Measurements from ENCODE around the gene DKK3. TPM values are rescaled to one million over a fixed set of nuclear protein-coding genes. Genes with fewer than 3 reads are reported as not detected.

DKK3 gene
- total and polyA plus RNA-seq, 7 donors: 2.8 to 10.5 (median 4.1) TPM

- TF ChIP-seq CTCF (IDR thresholded peaks at IDR 0.05): no peak
- H3K27ac ChIP-seq: no peak overlapping the region
- 74 to 79% (median 76%) methylated on average over 5 of the region's 5 CpGs for WGBS, 3 donors
Measured at GRCh38 chr11:12046636-12047236, 38.3 kb upstream of the DKK3 start.

GRCh38 chr11:12045914-12046635 is 37.6 kb upstream of the DKK3 start:
- no peak for TF ChIP-seq CTCF (IDR thresholded peaks at IDR 0.05)
- DNase-seq: no peak
- no peak for ATAC-seq
- no peaks in the 10 kb centered on the region for H3K27me3 ChIP-seq (ENCODE audit: insufficient read depth in 3 of 3, low read length in 2 of 3)
- no peaks in the 10 kb centered on the region for H3K36me3 ChIP-seq (ENCODE audit: insufficient read depth in 1 of 2, low read depth in 1 of 2)
- H3K27ac ChIP-seq: no peak overlapping the region
- WGBS, 3 donors: 83 to 93% (median 87%) methylated on average over 7 of the region's 7 CpGs
- intact Hi-C loops (cut with DNase I): loop anchor here (2.0 to 5.0 kb wide), 3 partner anchors 189 to 249 kb away; no protein-coding TSS in a partner anchor
- H3K9me3 ChIP-seq: no peaks in the 10 kb centered on the region
- H3K4me3 ChIP-seq: no peak overlapping the region
- H3K4me1 ChIP-seq: peaks cover 21% of the 10 kb centered on the region

More at GRCh38 chr11:12046636-12047236, 38.3 kb upstream of the DKK3 start:
- DNase-seq: no peak
- peaks cover 21% of the 10 kb centered on the region for H3K4me1 ChIP-seq
- ATAC-seq: no peak
- intact Hi-C loops (cut with DNase I): loop anchor here (1.0 to 5.0 kb wide), 5 partner anchors 188 to 249 kb away; no protein-coding TSS in a partner anchor
- H3K9me3 ChIP-seq: no peaks in the 10 kb centered on the region
- no peaks in the 10 kb centered on the region for H3K27me3 ChIP-seq (ENCODE audit: insufficient read depth in 3 of 3, low read length in 2 of 3)
- no peaks in the 10 kb centered on the region for H3K36me3 ChIP-seq (ENCODE audit: insufficient read depth in 1 of 2, low read depth in 1 of 2)
- no peak overlapping the region for H3K4me3 ChIP-seq

- intact Hi-C loops (cut with DNase I): loop anchor here (1.0 to 5.0 kb wide), 4 partner anchors 112 to 342 kb away; no protein-coding TSS in a partner anchor
- DNase-seq: no peak
- peak in 3 of 4 donors; percentile 1 to 9 (median 7) for ATAC-seq
- Histone ChIP-seq H3K9me3 (no peaks in the 10 kb centered on the region), H3K36me3 (ENCODE audit: insufficient read depth in 1 of 2, low read depth in 1 of 2) (no peaks in the 10 kb centered on the region), H3K4me1 (peaks cover 14% of the 10 kb centered on the region), H3K27ac (peak overlapping the region; percentile 62), H3K4me3 (no peak overlapping the region), H3K27me3 (ENCODE audit: insufficient read depth in 3 of 3, low read length in 2 of 3) (no peaks in the 10 kb centered on the region)
- WGBS, 3 donors: 87 to 91% (median 87%) methylated on average over 8 of the region's 8 CpGs
- no peak for TF ChIP-seq CTCF (IDR thresholded peaks at IDR 0.05)
Measured at GRCh38 chr11:12044799-12045198, 36.4 kb upstream of the DKK3 start.

- H3K4me3 ChIP-seq: peak overlapping the region; percentile 5
Measured at GRCh38 chr11:12043959-12044791, 35.7 kb upstream of the DKK3 start.

More at GRCh38 chr11:12043959-12044791, 35.7 kb upstream of the DKK3 start:
- intact Hi-C loops (cut with DNase I): loop anchor here (1.0 to 5.0 kb wide), 4 partner anchors 112 to 342 kb away; no protein-coding TSS in a partner anchor
- DNase-seq (peak; percentile 88 to 90), ATAC-seq (peak; percentile 81 to 89 (median 86))
- H3K4me1 ChIP-seq: peaks cover 14% of the 10 kb centered on the region
- H3K27me3 ChIP-seq (ENCODE audit: insufficient read depth in 3 of 3, low read length in 2 of 3): no peaks in the 10 kb centered on the region
- H3K9me3 ChIP-seq: no peaks in the 10 kb centered on the region
- peak overlapping the region; percentile 62 for H3K27ac ChIP-seq
- 10 to 12% (median 12%) methylated on average over 14 of the region's 14 CpGs for WGBS, 3 donors
- TF ChIP-seq CTCF (IDR thresholded peaks at IDR 0.05): peak; percentile 94
- H3K36me3 ChIP-seq (ENCODE audit: insufficient read depth in 1 of 2, low read depth in 1 of 2): no peaks in the 10 kb centered on the region
